ENCODE data around the gene CAMSAP2.

The CAMSAP2 gene

DNA sequence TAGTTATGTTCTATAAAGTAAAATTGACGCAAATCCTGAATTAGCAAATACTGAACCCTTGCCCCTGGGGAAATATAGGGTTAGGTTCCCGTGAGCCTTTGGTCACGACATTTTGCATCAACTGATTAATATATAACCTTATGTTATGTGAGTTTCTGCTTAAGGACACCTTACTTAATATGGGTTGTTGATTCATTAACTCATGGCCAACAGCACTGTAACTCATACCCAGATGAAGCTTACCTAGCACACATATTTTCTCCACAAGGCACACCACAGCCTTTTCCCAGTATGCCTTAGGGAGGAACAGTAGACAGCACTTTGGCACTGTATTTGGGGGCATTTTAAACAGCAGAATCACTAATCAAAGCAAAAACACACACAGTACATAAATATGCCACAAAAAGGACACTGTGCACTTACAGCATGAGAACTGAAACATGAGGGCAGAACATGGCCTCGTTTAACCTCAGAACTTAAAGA lies 171.1 kb downstream of the CAMSAP2 start:
- TF ChIP-seq, protein P1, sequence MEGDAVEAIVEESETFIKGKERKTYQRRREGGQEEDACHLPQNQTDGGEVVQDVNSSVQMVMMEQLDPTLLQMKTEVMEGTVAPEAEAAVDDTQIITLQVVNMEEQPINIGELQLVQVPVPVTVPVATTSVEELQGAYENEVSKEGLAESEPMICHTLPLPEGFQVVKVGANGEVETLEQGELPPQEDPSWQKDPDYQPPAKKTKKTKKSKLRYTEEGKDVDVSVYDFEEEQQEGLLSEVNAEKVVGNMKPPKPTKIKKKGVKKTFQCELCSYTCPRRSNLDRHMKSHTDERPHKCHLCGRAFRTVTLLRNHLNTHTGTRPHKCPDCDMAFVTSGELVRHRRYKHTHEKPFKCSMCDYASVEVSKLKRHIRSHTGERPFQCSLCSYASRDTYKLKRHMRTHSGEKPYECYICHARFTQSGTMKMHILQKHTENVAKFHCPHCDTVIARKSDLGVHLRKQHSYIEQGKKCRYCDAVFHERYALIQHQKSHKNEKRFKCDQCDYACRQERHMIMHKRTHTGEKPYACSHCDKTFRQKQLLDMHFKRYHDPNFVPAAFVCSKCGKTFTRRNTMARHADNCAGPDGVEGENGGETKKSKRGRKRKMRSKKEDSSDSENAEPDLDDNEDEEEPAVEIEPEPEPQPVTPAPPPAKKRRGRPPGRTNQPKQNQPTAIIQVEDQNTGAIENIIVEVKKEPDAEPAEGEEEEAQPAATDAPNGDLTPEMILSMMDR (IDR thresholded peaks at IDR 0.05; ENCODE audit: insufficient read depth, low read depth, low read length, missing control alignments): no peak
- no peak for DNase-seq (ENCODE audit: low read depth)
- no peak overlapping the region for H3K4me3 ChIP-seq (ENCODE audit: low read length)
